HG03045 (cell line): ENCODE measurements around the gene ITGAX.
"Not testable (repeated sequence)": the region's sequence is repeated elsewhere in the genome, so short reads cannot be mapped to it uniquely, and the experiment has no call there.

Experiments
- ATAC-seq: cut with Tn5 transposase; IDR thresholded peaks from one replicate; pipeline ENCODE4 v1.9.1; 2021; ENCODE audit warnings: mild to moderate bottlenecking, moderate library complexity; ENCODE audit not compliant: unreplicated experiment

Gene ITGAX

DNA sequence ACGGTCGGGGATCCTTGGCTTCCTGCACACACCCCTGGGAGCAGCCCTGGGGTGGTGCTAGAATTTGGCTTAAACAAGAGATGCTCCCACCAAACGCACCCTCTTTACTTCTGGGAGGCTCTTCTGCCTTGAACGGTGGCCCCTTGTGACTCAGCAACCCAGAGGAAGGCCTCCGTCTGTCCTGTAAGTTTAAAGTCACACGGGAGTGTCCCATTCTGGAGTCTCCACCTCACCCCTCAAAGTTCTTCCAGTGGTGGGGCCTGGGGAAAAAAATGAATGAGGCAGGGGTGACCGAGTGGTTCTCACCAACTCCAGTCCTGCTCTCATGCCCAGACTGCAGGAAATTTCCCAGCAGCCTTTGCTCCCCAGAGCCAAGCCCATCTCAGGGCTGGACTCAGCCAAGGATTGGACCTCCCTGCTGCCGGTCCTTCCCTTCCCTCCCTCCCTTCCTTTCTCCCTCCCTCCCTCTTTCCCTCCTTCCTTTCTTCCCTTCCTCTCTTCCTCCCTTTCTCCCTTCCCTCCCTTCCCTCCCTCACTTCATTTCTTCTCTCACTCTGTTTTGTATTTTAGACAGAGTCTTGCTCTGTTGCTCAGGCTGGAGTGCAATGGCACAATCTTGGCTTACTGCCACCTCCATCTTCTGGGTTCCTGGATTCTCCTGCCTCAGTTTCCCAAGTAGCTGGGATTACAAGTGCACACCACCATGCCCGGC is 49.5 kb downstream of the ITGAX start:
- ATAC-seq, result no peak

GRCh38 chr16:31407406-31407805 is 52.4 kb downstream of the ITGAX start:
- ATAC-seq, result no peak

- no peak for ATAC-seq
These were observed 54.5 kb downstream of the ITGAX start for GRCh38 chr16:31409433-31409832.

GRCh38 chr16:31410082-31410481 is 55.1 kb downstream of the ITGAX start:
- no peak for ATAC-seq

DNA sequence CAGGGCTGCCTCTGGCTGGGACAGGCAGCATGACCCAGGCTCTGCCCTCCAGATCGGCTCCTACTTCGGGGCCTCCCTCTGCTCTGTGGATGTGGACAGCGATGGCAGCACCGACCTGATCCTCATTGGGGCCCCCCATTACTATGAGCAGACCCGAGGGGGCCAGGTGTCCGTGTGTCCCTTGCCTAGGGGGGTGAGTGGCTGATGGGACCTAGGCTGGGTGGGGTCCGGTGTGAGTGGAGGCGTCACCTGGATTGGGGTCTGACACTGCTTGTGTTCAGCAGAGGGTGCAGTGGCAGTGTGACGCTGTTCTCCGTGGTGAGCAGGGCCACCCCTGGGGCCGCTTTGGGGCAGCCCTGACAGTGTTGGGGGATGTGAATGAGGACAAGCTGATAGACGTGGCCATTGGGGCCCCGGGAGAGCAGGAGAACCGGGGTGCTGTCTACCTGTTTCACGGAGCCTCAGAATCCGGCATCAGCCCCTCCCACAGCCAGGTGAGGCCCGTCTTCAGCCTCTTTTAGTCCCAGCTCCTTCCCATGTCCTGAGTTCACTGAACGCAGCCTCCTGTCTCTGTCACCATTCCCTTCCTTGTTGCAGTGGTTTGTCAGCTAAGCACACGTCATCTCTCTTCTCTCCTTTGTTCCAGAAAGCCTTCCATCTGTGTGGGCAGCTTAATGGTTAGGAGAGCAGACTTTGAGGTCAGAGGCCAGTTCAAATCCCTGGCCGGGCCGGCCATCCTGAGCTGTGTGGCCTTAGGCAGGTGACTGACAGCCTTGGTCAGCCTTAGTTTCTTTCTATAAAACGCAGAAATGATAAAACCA is 56.3 kb downstream of the ITGAX start:
- ATAC-seq, result no peak

DNA sequence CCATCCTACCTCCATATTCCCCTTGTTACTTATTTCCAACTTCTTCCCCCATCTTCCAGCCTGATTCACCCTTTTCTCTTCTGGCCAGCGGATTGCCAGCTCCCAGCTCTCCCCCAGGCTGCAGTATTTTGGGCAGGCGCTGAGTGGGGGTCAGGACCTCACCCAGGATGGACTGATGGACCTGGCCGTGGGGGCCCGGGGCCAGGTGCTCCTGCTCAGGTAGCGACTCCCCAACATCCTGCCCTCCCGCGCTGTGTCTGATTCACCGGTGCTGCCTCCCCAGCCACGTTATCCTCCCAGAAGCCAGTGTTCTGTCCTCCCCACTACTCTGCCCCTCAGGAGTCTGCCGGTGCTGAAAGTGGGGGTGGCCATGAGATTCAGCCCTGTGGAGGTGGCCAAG is 57.8 kb downstream of the ITGAX start:
- no peak for ATAC-seq

DNA sequence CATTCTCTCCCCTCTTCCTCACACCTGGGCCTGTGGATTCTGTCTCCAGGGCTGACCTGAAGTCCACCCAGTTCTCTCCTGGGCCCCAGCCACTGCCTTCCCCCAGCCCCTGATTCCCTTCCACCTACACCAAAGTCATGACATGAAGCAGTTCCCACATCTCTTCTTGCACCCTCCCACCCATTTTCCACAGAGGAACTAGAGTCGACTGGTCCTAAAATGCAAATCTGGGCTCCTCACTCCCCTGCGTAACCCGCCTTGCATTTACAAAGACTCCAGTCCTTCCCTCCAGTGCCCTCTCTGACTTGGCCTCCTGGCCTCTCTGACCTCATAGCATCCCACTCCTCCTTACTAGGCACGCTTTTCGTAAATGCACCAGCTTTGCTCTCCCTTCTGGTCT is 58.4 kb downstream of the ITGAX start:
- ATAC-seq, result no peak

- ATAC-seq, result no peak
These were observed 59.0 kb downstream of the ITGAX start for GRCh38 chr16:31413943-31414342.

GRCh38 chr16:31414706-31415105 is 59.7 kb downstream of the ITGAX start:
- ATAC-seq, result no peak

GRCh38 chr16:31416371-31416770 is 61.4 kb downstream of the ITGAX start:
- no peak for ATAC-seq

DNA sequence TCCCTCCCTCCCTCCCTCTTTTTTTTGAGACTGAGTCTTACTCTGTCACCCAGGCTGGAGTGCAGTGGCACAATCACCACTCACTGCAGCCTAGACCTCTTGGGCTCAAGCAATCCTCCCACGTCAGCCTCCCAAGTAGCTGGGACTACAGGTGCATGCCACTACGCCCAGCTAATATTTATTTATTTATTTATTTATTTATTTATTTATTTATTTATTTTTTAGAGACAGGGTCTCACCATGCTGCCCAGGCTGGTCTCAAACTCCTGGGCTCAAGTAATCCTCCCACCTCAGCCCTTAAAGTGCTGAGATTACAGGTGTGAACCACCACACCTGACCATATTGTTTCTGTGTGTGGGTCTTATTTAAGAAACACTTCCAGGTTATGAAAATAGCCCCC is 62.1 kb downstream of the ITGAX start:
- ATAC-seq, result not testable (repeated sequence)

- ATAC-seq, result no peak
These were observed 62.9 kb downstream of the ITGAX start for GRCh38 chr16:31417916-31418315.

GRCh38 chr16:31420037-31420436 is 65.1 kb downstream of the ITGAX start:
- ATAC-seq, result no peak

DNA sequence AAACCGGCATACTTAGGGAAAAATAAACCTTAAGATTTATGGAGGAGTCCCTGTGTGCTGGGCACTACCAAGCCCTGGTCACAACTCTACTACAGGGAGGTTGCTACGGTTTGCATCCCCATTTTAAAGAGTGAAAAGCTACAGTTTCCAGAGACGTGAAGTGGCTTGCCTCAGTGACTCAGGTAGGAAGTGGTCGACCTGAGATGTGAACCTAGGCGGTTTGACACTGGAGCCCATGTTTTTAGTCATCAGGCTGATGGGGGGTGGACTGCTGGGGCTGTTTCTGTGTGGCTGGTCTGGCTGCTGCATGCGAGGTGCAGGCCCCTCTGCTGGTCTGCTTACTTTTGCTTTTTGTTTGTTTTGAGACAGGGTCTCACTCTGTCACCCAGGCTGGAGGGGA is 66.6 kb downstream of the ITGAX start:
- no peak for ATAC-seq

GRCh38 chr16:31423241-31423640 is 68.3 kb downstream of the ITGAX start:
- no peak for ATAC-seq

GRCh38 chr16:31423801-31424200 is 68.8 kb downstream of the ITGAX start:
- ATAC-seq, result no peak

GRCh38 chr16:31427441-31428278 is 72.7 kb downstream of the ITGAX start:
- no peak for ATAC-seq

GRCh38 chr16:31428279-31428597 is 73.3 kb downstream of the ITGAX start, which contains the start of gene COX6A2:
Gene COX6A2 (minus strand): TSS chr16:31428360. CDS start chr16:31428325, 35 bp downstream.
- no peak for ATAC-seq

- ATAC-seq, result no peak
These were observed 73.8 kb downstream of the ITGAX start for GRCh38 chr16:31428638-31429247.

GRCh38 chr16:31429314-31429713 is 74.3 kb downstream of the ITGAX start:
- no peak for ATAC-seq

GRCh38 chr16:31429796-31430195 is 74.8 kb downstream of the ITGAX start:
- ATAC-seq, result no peak
